HG03196 (cell line): Measurements from ENCODE around the gene LHX6.

Experiments used
- ATAC-seq: cut with Tn5 transposase; IDR thresholded peaks from one replicate; pipeline ENCODE4 v1.9.1; 2021; ENCODE audit not compliant: unreplicated experiment

LHX6 gene

GRCh38 chr9:122216798-122217418 lies 11.8 kb downstream of the LHX6 start:
- no peak for ATAC-seq

DNA sequence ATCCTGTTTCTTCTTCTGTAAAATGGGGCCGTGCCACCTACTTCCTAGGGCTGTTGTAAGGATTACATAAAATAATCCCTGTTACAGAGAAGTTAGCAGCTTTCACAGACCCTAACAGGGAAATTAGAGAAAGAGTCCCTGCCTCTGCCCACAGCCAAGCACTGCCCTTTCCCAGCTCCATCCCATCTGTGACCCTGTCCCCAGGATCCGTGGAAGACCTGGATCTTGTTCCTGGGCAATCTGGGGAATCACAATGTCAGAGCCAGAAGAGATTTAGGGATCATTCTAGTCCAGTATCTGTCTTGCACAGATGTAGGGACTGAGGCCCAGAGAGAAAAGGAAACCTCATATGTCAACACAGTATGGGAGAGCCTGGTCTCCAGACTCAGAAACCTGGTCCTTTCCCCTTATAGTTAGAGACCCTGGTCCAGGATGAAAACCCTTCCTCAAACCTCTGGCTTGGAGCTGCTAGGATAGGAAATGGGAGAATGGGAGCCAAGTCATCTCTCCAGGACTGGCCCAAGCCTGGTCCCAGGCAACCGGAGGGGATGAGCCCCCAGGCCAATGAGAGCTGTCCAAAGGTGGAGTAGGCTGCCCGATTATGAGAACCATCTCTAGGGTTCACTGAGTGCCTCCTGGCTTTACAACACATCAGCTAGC lies 12.5 kb downstream of the LHX6 start:
- no peak for ATAC-seq

- no peak for ATAC-seq
Observed at GRCh38 chr9:122215663-122216062, 13.1 kb downstream of the LHX6 start.

DNA sequence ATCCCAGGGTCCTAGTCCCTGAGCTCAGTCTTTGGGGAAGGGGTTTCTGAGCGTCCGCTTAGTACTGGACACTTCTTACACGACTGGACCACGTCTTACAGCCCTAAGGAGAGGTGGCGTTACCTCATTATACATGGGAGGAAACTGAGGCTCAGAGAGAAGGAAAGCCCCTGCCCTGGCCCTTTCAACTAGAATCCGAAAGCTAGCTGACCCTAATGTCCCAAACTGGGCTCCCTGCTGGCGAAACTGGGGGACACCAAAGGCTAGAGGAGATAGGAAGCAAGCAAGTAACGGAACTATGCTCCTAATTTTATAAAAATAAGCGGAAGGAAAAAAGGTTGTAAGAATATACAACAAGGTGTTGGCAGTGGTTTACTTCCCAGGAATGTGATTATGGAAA lies 14.2 kb downstream of the LHX6 start:
- ATAC-seq, result no peak

- ATAC-seq, result no peak
Observed at GRCh38 chr9:122213589-122214413, 15.0 kb downstream of the LHX6 start.

DNA sequence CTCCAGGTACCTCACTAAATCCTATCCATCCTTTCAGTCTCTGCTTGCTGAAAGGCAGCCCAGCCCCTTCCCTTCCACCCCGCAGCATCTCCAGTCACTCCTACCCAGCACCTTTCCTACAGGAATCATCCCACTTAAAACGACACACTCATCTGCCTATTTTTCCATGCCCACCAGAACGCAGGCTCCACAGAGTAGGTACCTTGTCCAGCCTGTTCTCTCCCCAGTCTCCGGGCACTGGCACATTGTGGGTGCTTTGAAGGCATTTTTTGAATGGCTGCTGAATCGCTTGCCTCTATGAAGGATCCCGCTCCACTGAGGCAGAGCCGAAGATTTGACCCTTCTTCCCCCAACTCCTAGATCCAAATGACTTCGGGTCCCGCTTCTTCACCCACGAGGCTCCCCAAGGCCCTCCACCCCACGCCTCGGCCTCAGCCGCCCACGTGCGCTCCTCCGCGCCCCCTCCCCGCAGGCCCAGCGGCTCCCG lies 15.6 kb downstream of the LHX6 start:
- ATAC-seq, result no peak

GRCh38 chr9:122212473-122213004 lies 16.2 kb downstream of the LHX6 start:
- ATAC-seq, result no peak

- no peak for ATAC-seq
Observed at GRCh38 chr9:122209451-122209850, 19.3 kb downstream of the LHX6 start.

DNA sequence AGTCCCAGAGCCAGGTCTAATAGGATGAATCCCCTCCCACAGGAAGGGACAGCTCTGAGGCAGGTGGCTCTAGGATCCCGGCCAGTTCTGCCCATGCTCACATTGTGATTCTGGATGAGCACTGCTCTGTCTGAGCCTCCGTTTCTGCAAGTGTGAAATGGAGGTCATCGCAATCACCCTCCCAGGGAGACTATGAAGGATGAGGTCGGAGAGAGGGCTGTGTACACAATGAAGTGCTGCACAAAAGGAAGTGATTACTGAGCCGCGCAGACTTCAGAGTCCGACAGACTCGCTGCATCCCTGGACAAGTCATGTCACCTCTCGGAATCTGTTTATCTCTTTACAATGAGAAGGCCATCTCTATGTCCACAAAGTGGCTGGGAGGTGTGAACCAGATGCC lies 21.7 kb downstream of the LHX6 start:
- ATAC-seq, result no peak

DNA sequence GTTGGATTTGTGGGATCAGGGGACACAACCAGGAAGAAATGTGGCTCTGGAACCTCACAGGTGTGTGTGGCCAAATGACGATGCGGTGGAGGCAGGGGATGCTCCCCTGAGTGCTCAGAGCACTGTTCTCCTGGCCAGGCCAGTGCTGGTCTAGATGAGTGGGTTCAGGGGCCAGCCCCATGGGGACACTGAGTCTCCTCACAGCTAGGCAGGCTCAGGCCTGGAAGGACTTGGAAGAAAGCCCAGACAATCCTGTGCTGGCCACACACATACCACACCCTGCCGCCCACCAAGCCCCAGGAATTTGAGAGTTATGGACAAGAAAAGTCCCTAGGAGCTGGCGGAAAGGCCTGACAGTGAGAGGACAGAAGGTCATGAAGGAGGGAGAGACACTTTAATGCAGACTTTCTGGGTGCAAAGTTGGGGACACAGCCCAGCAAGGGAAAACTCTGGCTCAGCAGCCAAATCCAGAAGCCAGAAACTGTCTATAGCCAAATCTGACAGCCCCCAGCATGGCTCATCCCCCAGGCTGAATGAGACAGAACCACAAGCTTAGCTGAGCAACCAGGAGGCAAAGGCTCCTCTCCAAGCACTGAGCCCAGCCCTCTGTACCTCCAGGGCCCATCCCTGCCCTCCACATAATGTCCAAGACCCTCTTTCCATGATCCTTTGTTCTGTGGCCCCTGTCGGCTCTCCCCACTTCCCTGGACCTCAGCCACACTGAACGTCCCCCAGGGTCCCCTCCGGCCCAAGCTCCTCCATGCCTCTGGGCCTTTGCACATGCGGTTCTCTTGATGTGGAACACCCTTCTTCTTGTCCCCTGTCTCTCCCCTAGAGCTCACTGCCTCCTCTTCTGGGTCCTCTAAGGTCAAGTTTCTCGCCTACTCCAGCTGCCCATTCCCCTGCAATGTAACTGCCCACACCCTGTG lies 22.4 kb downstream of the LHX6 start:
- no peak for ATAC-seq

- ATAC-seq, result no peak
Observed at GRCh38 chr9:122205176-122205575, 23.6 kb downstream of the LHX6 start.

DNA sequence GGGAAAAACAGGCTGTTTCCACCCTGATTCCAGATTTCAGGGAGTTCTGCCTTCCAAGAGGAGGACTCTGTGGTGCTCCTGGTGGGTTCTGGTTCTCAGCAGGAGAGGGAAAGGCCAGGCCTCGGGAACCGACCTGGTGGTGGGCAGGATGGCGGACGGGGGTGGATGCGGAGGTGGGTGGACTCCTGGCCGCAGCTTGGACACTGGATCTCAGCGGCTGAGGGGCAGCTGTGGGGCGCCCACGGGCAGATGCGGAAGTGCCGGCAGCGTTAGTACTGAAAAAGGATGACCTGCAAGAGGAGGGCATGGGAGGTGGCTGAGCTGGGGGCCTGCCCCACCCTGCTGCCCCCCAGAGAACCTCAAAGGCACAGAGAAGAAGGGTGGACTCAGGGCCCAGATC lies 24.3 kb downstream of the LHX6 start:
- ATAC-seq, result no peak

GRCh38 chr9:122204055-122204454 lies 24.7 kb downstream of the LHX6 start:
- ATAC-seq, result no peak

GRCh38 chr9:122202111-122202510 lies 26.6 kb downstream of the LHX6 start:
- ATAC-seq, result no peak

GRCh38 chr9:122201641-122202040 lies 27.1 kb downstream of the LHX6 start:
- no peak for ATAC-seq

DNA sequence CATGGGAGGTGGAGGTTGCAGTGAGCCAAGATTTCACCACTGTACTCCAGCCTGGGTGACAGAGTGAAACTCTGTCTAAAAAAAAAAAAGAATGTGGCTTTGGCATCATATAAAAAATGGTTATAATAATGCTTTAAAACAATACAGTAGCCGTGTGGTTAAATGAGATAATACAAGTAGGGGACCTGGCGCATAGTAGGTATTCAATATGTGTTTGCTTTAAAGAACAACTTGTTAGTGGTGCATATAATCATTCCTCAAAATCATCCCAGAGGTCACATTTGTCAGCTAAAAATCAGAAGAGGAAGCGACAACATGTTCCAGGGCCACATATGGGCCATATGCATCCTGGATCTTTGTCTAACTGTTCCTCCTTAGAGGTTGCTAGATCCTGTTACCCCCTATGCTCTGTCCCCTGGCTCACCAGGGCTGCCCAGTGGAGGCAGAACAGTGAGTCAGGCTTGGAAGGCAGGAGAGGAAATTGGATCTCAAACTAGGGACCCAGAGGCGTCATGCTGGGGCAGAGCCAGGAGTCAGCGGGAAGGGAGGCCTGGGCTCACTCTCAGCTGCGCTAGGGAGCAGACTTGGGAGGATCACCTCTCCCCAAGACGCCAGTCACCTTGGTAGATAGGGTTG lies 27.7 kb downstream of the LHX6 start:
- no peak for ATAC-seq

- no peak for ATAC-seq
Observed at GRCh38 chr9:122197882-122198281, 30.9 kb downstream of the LHX6 start.

GRCh38 chr9:122197426-122197825 lies 31.3 kb downstream of the LHX6 start:
- ATAC-seq, result no peak

DNA sequence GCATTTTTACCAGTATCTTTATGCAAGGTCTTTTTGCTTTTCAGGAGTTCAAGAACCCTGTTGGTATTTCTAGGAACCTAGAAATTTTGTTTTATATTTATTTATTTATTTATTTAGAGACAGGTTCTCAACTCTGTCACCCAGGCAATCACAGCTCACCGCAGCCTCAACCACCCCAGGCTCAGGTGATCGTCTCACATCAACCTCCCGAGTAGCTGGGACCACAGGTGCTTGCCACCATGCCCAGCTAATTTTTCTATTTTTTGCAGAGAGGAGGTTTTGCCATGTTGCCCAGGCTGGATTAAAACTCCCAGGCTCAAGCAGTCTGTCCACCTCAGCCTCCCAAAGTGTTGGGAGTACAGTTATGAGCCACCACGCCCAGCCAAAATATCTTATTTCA lies 32.9 kb downstream of the LHX6 start:
- no peak for ATAC-seq

GRCh38 chr9:122193651-122194050 lies 35.1 kb downstream of the LHX6 start:
- no peak for ATAC-seq
